ENCODE measurements around the gene AOPEP.

The AOPEP gene

DNA sequence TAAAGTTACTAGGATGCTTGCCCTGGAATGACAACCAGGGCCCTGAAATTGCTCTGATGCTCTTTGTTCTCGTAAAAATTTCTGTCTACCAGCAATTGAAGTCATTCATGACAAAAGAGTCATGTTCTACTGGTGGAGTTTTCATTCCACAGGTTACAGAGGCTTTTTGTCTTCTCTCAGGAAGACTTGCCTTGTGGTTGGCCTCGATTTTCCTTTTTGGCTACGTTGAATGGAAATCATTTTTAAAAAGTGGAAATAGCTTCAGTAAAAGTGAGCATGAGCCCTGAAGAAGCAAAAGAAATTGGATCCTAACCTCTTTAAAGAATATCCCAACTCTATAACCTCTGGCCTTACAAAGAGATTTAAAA lies 255.2 kb downstream of the AOPEP start:
- TF ChIP-seq, protein P1, sequence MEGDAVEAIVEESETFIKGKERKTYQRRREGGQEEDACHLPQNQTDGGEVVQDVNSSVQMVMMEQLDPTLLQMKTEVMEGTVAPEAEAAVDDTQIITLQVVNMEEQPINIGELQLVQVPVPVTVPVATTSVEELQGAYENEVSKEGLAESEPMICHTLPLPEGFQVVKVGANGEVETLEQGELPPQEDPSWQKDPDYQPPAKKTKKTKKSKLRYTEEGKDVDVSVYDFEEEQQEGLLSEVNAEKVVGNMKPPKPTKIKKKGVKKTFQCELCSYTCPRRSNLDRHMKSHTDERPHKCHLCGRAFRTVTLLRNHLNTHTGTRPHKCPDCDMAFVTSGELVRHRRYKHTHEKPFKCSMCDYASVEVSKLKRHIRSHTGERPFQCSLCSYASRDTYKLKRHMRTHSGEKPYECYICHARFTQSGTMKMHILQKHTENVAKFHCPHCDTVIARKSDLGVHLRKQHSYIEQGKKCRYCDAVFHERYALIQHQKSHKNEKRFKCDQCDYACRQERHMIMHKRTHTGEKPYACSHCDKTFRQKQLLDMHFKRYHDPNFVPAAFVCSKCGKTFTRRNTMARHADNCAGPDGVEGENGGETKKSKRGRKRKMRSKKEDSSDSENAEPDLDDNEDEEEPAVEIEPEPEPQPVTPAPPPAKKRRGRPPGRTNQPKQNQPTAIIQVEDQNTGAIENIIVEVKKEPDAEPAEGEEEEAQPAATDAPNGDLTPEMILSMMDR (conservative IDR thresholded peaks at IDR 0.05): no peak
- peak overlapping the region; percentile 74 for H3K27ac ChIP-seq

DNA sequence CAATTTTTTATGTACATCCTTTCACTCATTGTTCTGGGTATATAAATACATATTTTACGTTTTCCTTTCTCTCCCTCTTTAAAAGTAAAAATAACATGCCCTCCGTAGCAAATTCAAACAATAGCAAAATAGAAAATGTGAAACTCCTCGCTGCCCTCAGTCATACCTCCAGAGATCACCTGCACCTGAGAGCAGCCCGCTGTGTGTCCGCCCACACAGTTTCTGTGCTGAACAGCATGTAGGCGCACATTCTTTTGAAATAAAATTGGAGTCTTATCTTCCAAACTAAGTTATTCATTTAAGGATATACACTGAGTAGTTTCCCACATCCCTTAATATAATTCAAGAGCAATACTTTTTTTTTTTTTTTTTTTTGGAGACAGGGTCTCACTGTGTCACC lies 255.7 kb downstream of the AOPEP start:
- TF ChIP-seq, protein P1 (conservative IDR thresholded peaks at IDR 0.05): no peak
- H3K27ac ChIP-seq: peak overlapping the region; percentile 74

DNA sequence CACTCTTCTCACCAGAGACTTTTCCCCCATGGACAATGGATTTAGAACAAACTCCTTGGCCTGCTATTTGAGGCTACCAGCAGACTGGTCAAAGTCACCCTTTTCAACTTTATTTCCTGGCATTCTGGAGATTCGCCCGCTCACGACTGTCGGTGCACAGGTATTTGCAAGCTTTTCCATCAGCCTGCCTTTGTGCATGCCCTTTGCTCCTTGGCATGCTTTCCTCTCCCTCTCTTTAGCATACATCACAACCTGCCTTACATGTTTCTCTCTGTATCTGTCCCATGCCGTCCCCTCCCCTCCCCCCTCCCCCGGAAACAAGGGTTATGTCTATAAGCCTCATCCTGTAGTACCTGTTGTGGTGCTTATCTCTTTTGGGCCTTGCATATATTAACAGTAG lies 257.1 kb downstream of the AOPEP start:
- peak overlapping the region; percentile 74 for H3K27ac ChIP-seq
- TF ChIP-seq, protein P1 (conservative IDR thresholded peaks at IDR 0.05): no peak

DNA sequence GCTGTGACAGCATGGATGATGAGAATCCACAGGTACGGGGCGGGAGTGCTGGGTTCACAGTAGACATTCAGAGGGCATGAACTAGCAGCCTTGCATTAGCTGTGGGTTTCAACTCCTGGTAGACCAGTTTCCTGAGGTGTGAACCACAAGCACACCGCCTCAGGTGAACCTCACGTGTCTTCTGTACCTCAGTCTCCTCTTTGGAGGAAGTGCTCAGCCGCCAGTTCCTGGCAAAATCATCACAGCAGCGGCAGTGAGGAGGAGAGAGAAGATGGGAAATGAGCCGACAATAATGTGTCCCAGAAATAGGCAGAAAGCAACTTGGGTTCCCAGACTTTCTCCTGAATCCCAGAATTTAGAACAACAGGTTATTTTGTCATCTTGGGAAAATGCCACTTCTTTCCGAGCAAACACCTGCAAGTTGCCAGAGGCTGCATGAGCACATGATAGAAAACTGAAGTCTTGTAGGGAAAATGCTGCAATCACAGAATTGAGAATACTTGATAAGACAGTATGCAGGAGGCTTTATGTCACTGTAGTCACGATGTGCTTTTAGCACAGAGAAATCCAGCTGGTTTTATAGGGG lies 258.5 kb downstream of the AOPEP start:
- H3K27ac ChIP-seq: no peak overlapping the region
- TF ChIP-seq, protein P1 (conservative IDR thresholded peaks at IDR 0.05): no peak

DNA sequence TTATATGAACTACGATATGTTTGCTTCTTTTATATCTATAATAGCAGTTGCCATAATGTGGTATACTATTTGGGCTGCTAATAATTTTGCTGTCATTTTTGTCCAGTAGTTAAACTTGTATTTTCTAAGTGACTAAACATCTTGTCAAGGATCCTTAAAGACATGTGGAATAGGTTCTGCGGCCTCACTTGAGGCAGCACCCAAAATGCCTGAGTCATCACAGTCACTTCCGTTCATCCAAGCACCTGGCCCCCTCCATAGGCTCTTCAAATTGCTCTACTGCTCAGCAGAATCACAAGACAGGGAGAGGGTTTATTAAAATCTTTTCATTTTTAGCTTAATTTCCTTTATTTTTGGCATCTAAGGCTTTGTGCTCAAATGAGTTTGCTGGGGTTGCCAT lies 259.1 kb downstream of the AOPEP start:
- TF ChIP-seq, protein P1 (conservative IDR thresholded peaks at IDR 0.05): no peak
- H3K27ac ChIP-seq: no peak overlapping the region

DNA sequence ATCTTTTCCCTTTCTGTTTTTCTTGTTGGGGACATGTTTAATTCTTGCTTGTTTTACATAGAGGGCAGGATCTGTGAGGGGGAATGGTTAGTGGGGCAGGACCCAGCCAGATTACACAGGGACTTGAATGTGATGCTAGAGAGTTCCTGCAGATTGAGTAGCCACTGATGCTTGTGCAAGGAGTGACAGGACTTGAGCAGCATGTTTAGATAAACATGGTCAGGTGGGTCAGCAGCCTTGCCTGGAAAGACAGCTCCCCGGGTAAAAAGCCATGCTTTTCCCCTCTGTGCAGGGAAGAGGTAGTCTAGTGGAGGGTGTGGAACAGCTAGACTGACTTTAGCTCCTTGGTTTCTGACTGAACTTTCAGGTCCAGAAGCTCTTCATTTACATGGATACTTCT lies 261.2 kb downstream of the AOPEP start:
- TF ChIP-seq, protein P1 (conservative IDR thresholded peaks at IDR 0.05): no peak
- no peak overlapping the region for H3K27ac ChIP-seq

DNA sequence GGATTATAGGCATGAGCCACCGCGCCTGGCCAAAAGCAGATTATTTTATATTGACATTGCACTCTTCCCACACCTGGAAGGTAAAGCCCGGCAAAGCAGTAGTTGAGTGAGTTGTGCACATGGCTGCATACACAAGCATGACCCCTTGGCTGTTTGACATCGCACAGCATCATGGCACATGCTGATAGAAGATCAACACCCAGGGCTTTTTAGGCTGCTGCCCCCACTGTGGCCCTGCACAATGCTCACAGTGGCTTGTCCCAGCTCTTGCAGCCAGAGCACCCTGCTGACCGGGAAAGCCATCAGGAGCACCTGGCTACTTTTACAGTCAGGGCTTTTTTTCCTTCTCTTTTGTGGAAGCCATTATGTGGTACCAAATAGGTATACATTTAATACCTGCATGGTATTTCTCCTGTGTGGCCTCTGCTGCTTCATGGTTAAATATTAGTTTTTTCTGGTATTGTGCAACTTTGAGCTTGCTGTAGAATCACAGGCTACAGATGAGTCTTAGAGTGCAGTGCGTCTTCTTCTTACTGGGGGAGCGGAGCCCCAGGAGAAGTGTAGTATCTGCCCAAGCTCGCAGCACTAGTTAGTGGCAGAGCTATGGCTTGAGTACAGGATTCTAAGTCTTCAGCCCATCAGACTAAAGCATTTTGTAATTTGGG lies 264.5 kb downstream of the AOPEP start:
- TF ChIP-seq, protein P1 (conservative IDR thresholded peaks at IDR 0.05): no peak
- H3K27ac ChIP-seq: peak overlapping the region; percentile 47; the same call in 1 of the 2 replicates
